H1 (cell line): ENCODE measurements around the gene PLB1. TPM values are rescaled to one million over a fixed set of nuclear protein-coding genes. Genes with fewer than 3 reads are reported as not detected.

Experiments used
- CTCF ChIA-PET: fragments of 300-600 bp; sonication (Branson Sonifier 250); formaldehyde crosslinking; loops from one replicate; lab custom pipeline; 2021; ENCODE audit not compliant: partially characterized antibody; lab: Charles Lee
- POLR2A ChIA-PET: fragments of 300-600 bp; sonication (Branson Sonifier 250); formaldehyde crosslinking; loops from one replicate; lab custom pipeline; 2021; ENCODE audit warnings: inconsistent platforms; ENCODE audit not compliant: partially characterized antibody; lab: Charles Lee
- DNase-seq, 2 experiments: peaks; one replicate each; pipeline versions ENCODE4 v3.0.0 to v3.0.0-alpha.2; 2010 to 2022; ENCODE audit warnings: low spot score in 2 of 2, low read depth in 1 of 2, mixed read lengths in 1 of 2
- FAIRE-seq: peaks from 2 replicates; lab custom pipeline; 2011; peaks lifted over from hg19 to GRCh38; lab: Jason Lieb, UNC
- H2AFZ ChIP-seq: 2 replicates; pipeline ENCODE4 v1.8.1; 2012; ENCODE audit warnings: low read length, inconsistent platforms
- H2AK5ac ChIP-seq: 2 replicates; pipeline ENCODE4 v1.6.1; 2013; ENCODE audit warnings: low read depth, low read length
- H2BK120ac ChIP-seq: replicated peaks from 2 replicates; pipeline ENCODE3; 2013; ENCODE audit warnings: low read depth, low read length, inconsistent platforms
- H2BK12ac ChIP-seq: 2 replicates; pipeline ENCODE4 v1.6.1; 2013; ENCODE audit warnings: low read depth, low read length
- H2BK15ac ChIP-seq: 2 replicates; pipeline ENCODE4 v1.6.1; 2013; ENCODE audit warnings: low read length
- H2BK20ac ChIP-seq: 2 replicates; pipeline ENCODE4 v1.6.1; 2013; ENCODE audit warnings: low read length
- H2BK5ac ChIP-seq: 2 replicates; pipeline ENCODE4 v1.6.1; 2013; ENCODE audit warnings: low read depth, low read length
- H3K14ac ChIP-seq: 2 replicates; pipeline ENCODE4 v1.6.1; 2013; ENCODE audit warnings: inconsistent platforms; ENCODE audit not compliant: insufficient read length
- H3K18ac ChIP-seq: 2 replicates; pipeline ENCODE4 v1.6.1; 2013; ENCODE audit warnings: low read length; ENCODE audit errors: extremely low read depth
- H3K23ac ChIP-seq: 2 replicates; pipeline ENCODE4 v1.6.1; 2013; ENCODE audit warnings: inconsistent platforms; ENCODE audit not compliant: insufficient read length
- H3K23me2 ChIP-seq: 2 replicates; pipeline ENCODE4 v1.6.1; 2013; ENCODE audit warnings: low read depth, low read length
- H3K27ac ChIP-seq: 2 replicates; pipeline ENCODE4 v1.6.1; 2011; ENCODE audit warnings: low read depth, low read length, inconsistent platforms
- H3K27me3 ChIP-seq, 4 experiments: replicated peaks in 1 of 4; 1 replicate in 1 of 4; 2 replicates in 3 of 4; pipeline versions ENCODE4 v1.6.1 to v1.8.1; 2011 to 2013; ENCODE audit warnings: low read length in 3 of 4, mild to moderate bottlenecking in 3 of 4, inconsistent platforms in 2 of 4, mixed read lengths in 2 of 4, moderate library complexity in 1 of 4; ENCODE audit not compliant: control insufficient read depth in 3 of 4, insufficient read depth in 3 of 4; ENCODE audit errors: extremely low read depth in 1 of 4
- H3K36me3 ChIP-seq, 4 experiments: 2 replicates each; pipeline versions ENCODE4 v1.6.1 to v1.8.1; 2011 to 2013; ENCODE audit warnings: mild to moderate bottlenecking in 4 of 4, low read length in 3 of 4, moderate library complexity in 2 of 4, control low read depth in 1 of 4, inconsistent platforms in 1 of 4; ENCODE audit not compliant: insufficient read depth in 4 of 4, control insufficient read depth in 2 of 4
- H3K4ac ChIP-seq: replicated peaks from 2 replicates; pipeline ENCODE3; 2013; ENCODE audit warnings: low read length, low read depth, mixed read lengths, inconsistent platforms; ENCODE audit not compliant: insufficient read length
- H3K4me1 ChIP-seq, 4 experiments: replicated peaks in 1 of 4; 1 replicate in 1 of 4; 2 replicates in 3 of 4; pipeline versions ENCODE4 v1.6.1 to v1.8.1; 2011 to 2013; ENCODE audit warnings: low read length in 3 of 4, inconsistent platforms in 2 of 4, mixed read lengths in 1 of 4; ENCODE audit not compliant: insufficient read depth in 4 of 4, control insufficient read depth in 3 of 4
- H3K4me2 ChIP-seq, 2 experiments: 2 replicates each; pipeline versions ENCODE4 v1.6.1 to v1.8.1; 2011 to 2013; ENCODE audit warnings: low read depth in 2 of 2, low read length in 2 of 2, control low read depth in 1 of 2, inconsistent platforms in 1 of 2, mild to moderate bottlenecking in 1 of 2; ENCODE audit not compliant: insufficient read depth in 1 of 2
- H3K4me3 ChIP-seq, 4 experiments: fragments of 200-600, 300-600 bp in 1 of 4; sonication (generic), shearing (Covaris generic), sonication (Bioruptor Twin) in 1 of 4; 2 replicates each; pipeline versions ENCODE4 v1.5.1 to v1.8.1; 2011 to 2016; ENCODE audit warnings: low read length in 4 of 4, low read depth in 3 of 4, control low read depth in 2 of 4, inconsistent platforms in 2 of 4, mild to moderate bottlenecking in 2 of 4, mixed read lengths in 1 of 4, moderate library complexity in 1 of 4; ENCODE audit not compliant: insufficient read depth in 2 of 4; ENCODE audit errors: extremely low read depth in 1 of 4
- H3K56ac ChIP-seq: replicated peaks from 2 replicates; pipeline ENCODE3; 2013; ENCODE audit warnings: low read depth, mild to moderate bottlenecking, mixed read lengths, low read length, inconsistent platforms; ENCODE audit not compliant: insufficient read length
- H3K79me1 ChIP-seq: 2 replicates; pipeline ENCODE4 v1.6.1; 2013; ENCODE audit warnings: low read depth, low read length, control low read depth
- H3K79me2 ChIP-seq, 2 experiments: 2 replicates each; pipeline versions ENCODE4 v1.6.1 to v1.8.1; 2012 to 2013; ENCODE audit warnings: low read length in 2 of 2, mild to moderate bottlenecking in 2 of 2, inconsistent platforms in 1 of 2; ENCODE audit not compliant: insufficient read depth in 2 of 2, control insufficient read depth in 1 of 2
- H3K9ac ChIP-seq, 4 experiments: replicated peaks in 1 of 4; 1 replicate in 1 of 4; 2 replicates in 3 of 4; pipeline versions ENCODE4 v1.6.1 to v1.8.1; 2011 to 2013; ENCODE audit warnings: low read depth in 3 of 4, low read length in 3 of 4, control low read depth in 2 of 4, mild to moderate bottlenecking in 2 of 4, moderate library complexity in 2 of 4, inconsistent platforms in 1 of 4; ENCODE audit errors: extremely low read depth in 1 of 4
- H3K9me3 ChIP-seq, 2 experiments: 2 replicates each; pipeline versions ENCODE4 v1.6.1 to v1.8.1; 2012 to 2013; ENCODE audit warnings: mild to moderate bottlenecking in 2 of 2, moderate library complexity in 2 of 2, control low read depth in 1 of 2, inconsistent platforms in 1 of 2, low read depth in 1 of 2, low read length in 1 of 2, mixed read lengths in 1 of 2; ENCODE audit not compliant: insufficient read depth in 2 of 2
- H4K20me1 ChIP-seq, 2 experiments: replicated peaks in 1 of 2; 2 replicates each; pipeline versions ENCODE3 to v1.8.1; 2011 to 2013; ENCODE audit warnings: inconsistent platforms in 2 of 2, low read length in 2 of 2, mild to moderate bottlenecking in 1 of 2; ENCODE audit not compliant: insufficient read depth in 2 of 2, control insufficient read depth in 1 of 2
- H4K5ac ChIP-seq: 2 replicates; pipeline ENCODE4 v1.6.1; 2013; ENCODE audit warnings: low read length, low read depth, mixed read lengths, inconsistent platforms; ENCODE audit not compliant: insufficient read length
- H4K8ac ChIP-seq: 2 replicates; pipeline ENCODE4 v1.8.0; 2013; ENCODE audit warnings: mild to moderate bottlenecking, moderate library complexity, low read length, inconsistent platforms; ENCODE audit not compliant: insufficient read depth; ENCODE audit errors: extremely low read depth
- H4K91ac ChIP-seq: replicated peaks from 2 replicates; pipeline ENCODE3; 2013; ENCODE audit warnings: low read length, mixed read lengths, inconsistent platforms; ENCODE audit not compliant: insufficient read length
- BRCA1 ChIP-seq: IDR thresholded peaks from 2 replicates; pipeline ENCODE4 v1.6.1; 2012; ENCODE audit warnings: low read depth, low read length, improper control_type of control experiment
- EGR1 ChIP-seq: IDR thresholded peaks from 2 replicates; pipeline ENCODE4 v1.6.1; 2011; ENCODE audit warnings: low read depth, low read length, borderline replicate concordance
- JUND ChIP-seq: IDR thresholded peaks from 2 replicates; pipeline ENCODE4 v1.6.1; 2011; ENCODE audit warnings: mild to moderate bottlenecking, improper control_type of control experiment, low read length
- KDM4A ChIP-seq: IDR thresholded peaks from one replicate; pipeline ENCODE4 v1.7.1; 2012; ENCODE audit warnings: low read depth, mild to moderate bottlenecking, moderate library complexity, low read length, inconsistent platforms; ENCODE audit not compliant: severe bottlenecking
- NANOG ChIP-seq: IDR thresholded peaks from 2 replicates; pipeline ENCODE4 v1.6.1; 2011; ENCODE audit warnings: low read length, low read depth, mild to moderate bottlenecking, inconsistent platforms; ENCODE audit not compliant: insufficient read depth, poor library complexity, severe bottlenecking
- RAD21 ChIP-seq, 2 experiments: IDR thresholded peaks in 1 of 2; conservative IDR thresholded peaks in 1 of 2; 2 replicates each; pipeline ENCODE4 v1.6.1; 2011; ENCODE audit warnings: low read depth in 2 of 2, low read length in 2 of 2, improper control_type of control experiment in 1 of 2, inconsistent platforms in 1 of 2, mild to moderate bottlenecking in 1 of 2, moderate library complexity in 1 of 2
- SIN3A ChIP-seq, 2 experiments: IDR thresholded peaks in 1 of 2; conservative IDR thresholded peaks in 1 of 2; 2 replicates each; pipeline ENCODE4 v1.6.1; 2011 to 2012; ENCODE audit warnings: low read length in 2 of 2, improper control_type of control experiment in 1 of 2, low read depth in 1 of 2, mild to moderate bottlenecking in 1 of 2
- SP2 ChIP-seq: IDR thresholded peaks from 2 replicates; pipeline ENCODE4 v1.6.1; 2012; ENCODE audit warnings: mild to moderate bottlenecking, low read length, inconsistent platforms
- SRF ChIP-seq: IDR thresholded peaks from 2 replicates; pipeline ENCODE4 v1.6.1; 2011; ENCODE audit warnings: mild to moderate bottlenecking, low read depth, low read length, moderate library complexity
- WGBS, 2 experiments: shearing (Covaris generic) in 1 of 2; methylation state at CpG; one replicate each; pipeline versions ENCODE4 v1.1.6 to v1.1.7; 2013 to 2015; ENCODE audit warnings: low lambda C conversion rate in 2 of 2, mixed read lengths in 2 of 2, inconsistent platforms in 1 of 2, low coverage in 1 of 2, missing lambda C conversion rate in 1 of 2; ENCODE audit not compliant: insufficient replicate concordance in 2 of 2, insufficient coverage in 1 of 2, insufficient read length in 1 of 2; ENCODE audit errors: extremely low coverage in 1 of 2, missing lambda C conversion rate in 1 of 2; 5-methylcytosine and 5-hydroxymethylcytosine counted together
- polyA plus RNA-seq, 7 experiments: library from polyadenylated mRNA; depleted of rRNA in 3 of 7; stranded (reverse) in 5 of 7; unstranded in 2 of 7; fragments of >200 nt in 5 of 7; fragments of 200-250 nt in 2 of 7; gene quantifications; 1 replicate in 5 of 7; 2 replicates in 1 of 7; 4 replicates in 1 of 7; pipeline versions ENCODE4 v1.2.1 to v1.2.3, GENCODE V29; 2011 to 2013; ENCODE audit warnings: missing spikeins in 2 of 7, mixed read lengths in 2 of 7
- total RNA-seq: library from RNA; stranded (reverse); fragmentation: NEBNext Ultra II Directional; extraction: Animal tissue kit (Norgen Biotek cat#: 25700); gene quantifications from 2 replicates; pipeline ENCODE4 v1.2.1, GENCODE V29; 2021

Gene PLB1
- total and polyA plus RNA-seq, 2 of the 8 experiments (the other 6 are each of a cell fraction or from before 2014, with no cell fraction given): 0.20 to 0.36 TPM

GRCh38 chr2:28449488-28450395 is 46.1 kb upstream of the PLB1 start:
- DNase-seq (no peak), FAIRE-seq (no peak)
- 88% methylated on average over 17 of the region's 17 CpGs; no CpG with 5 or more reads in 1 of the 2 experiments for WGBS, 2 experiments
- H4K20me1 ChIP-seq: peaks cover 0 to 2% of the 10 kb centered on the region in 2 experiments
- no peak overlapping the region for H3K4me2 ChIP-seq
- H3K79me2 ChIP-seq: no peaks in the 10 kb centered on the region
- H2BK5ac ChIP-seq: no peak overlapping the region
- no peaks in the 10 kb centered on the region for H3K9me3 ChIP-seq
- H3K23me2 ChIP-seq: no peaks in the 10 kb centered on the region; the same call in 1 of the 2 replicates
- H2BK15ac ChIP-seq: no peak overlapping the region
- no peak overlapping the region for H2BK120ac ChIP-seq
- POLR2A ChIA-PET: interaction anchor here (1.2 kb wide), 1 partner anchor 87 kb away, joined by 3 read pairs; no protein-coding TSS in a partner anchor
- H2AK5ac ChIP-seq: no peak overlapping the region
- no peak overlapping the region for H3K23ac ChIP-seq
- H2BK12ac ChIP-seq: no peak overlapping the region
- no peak overlapping the region for H3K4me3 ChIP-seq
- TF ChIP-seq NANOG: no peak
- no peak for TF ChIP-seq BRCA1
- TF ChIP-seq KDM4A: no peak
- TF ChIP-seq JUND: peak; percentile 37; the same call in 1 of the 2 replicates
- TF ChIP-seq SP2: no peak
- 0 out of 2 replicates have a peak, but pooled peaks have one; percentile 32 for TF ChIP-seq SRF
- TF ChIP-seq SIN3A (conservative IDR thresholded peaks at IDR 0.05 in 1 of 2, IDR thresholded peaks at IDR 0.05 in 1 of 2; ENCODE audit: low read depth in 1 of 2, low read length in 2 of 2): no peak
- no peak for TF ChIP-seq RAD21 (IDR thresholded peaks at IDR 0.05 in 1 of 2, conservative IDR thresholded peaks at IDR 0.05 in 1 of 2; ENCODE audit: low read depth in 2 of 2, low read length in 2 of 2)
- no peak for TF ChIP-seq EGR1
- H3K79me1 ChIP-seq: no peaks in the 10 kb centered on the region
- no peaks in the 10 kb centered on the region; a peak in 2 of 7 replicates for H3K4me1 ChIP-seq
- H4K91ac ChIP-seq: no peak overlapping the region
- CTCF ChIA-PET: interaction anchor here (1.0 to 1.5 kb wide), 3 partner anchors 11 to 768 kb away, joined by 3 to 4 read pairs (median 3); no protein-coding TSS in a partner anchor
- 0 out of 2 replicates have a peak overlapping the region, but pooled peaks have one; percentile 45 for H2AFZ ChIP-seq
- H3K27ac ChIP-seq: no peak overlapping the region
- H3K9ac ChIP-seq: no peak overlapping the region
- no peak overlapping the region for H3K18ac ChIP-seq
- H4K5ac ChIP-seq: no peak overlapping the region
- no peaks in the 10 kb centered on the region for H3K27me3 ChIP-seq
- no peaks in the 10 kb centered on the region for H3K36me3 ChIP-seq
- no peak overlapping the region for H2BK20ac ChIP-seq
- no peak overlapping the region; the same call in 1 of the 2 replicates for H4K8ac ChIP-seq
- H3K4ac ChIP-seq: no peak overlapping the region
- no peak overlapping the region for H3K14ac ChIP-seq
- H3K56ac ChIP-seq: no peak overlapping the region
